Heart right ventricle (tissue), 16 donors: Measurements from ENCODE around the gene MEGF10. TPM values are rescaled to one million over a fixed set of nuclear protein-coding genes. Genes with fewer than 3 reads are reported as not detected.

Experiments
- ATAC-seq, 8 donors: fragments of 200-7000 bp; cut with Tn5 transposase; one replicate each; pipeline ENCODE4 v1.9.1; 2020; ENCODE audit warnings: mild to moderate bottlenecking in 8 of 8, moderate library complexity in 8 of 8, moderate number of reproducible peaks in 1 of 8
- DNase-seq, 2 donors: peaks; one replicate each; pipeline ENCODE4 v3.0.0-alpha.2; 2020
- H3K27ac ChIP-seq, 10 donors: fragments of 200-600 bp; sonication (generic) in 2 of 10; one replicate each; pipeline versions ENCODE4 v1.5.0 to v1.8.0; 2020 to 2022; ENCODE audit warnings: mild to moderate bottlenecking in 3 of 10
- H3K27me3 ChIP-seq, 7 donors: fragments of 200-600 bp; one replicate each; pipeline ENCODE4 v1.8.0; 2021 to 2022; ENCODE audit warnings: mild to moderate bottlenecking in 2 of 7
- H3K36me3 ChIP-seq, 9 donors: fragments of 200-600 bp; sonication (generic) in 1 of 9; one replicate each; pipeline versions ENCODE4 v1.5.0 to v1.8.0; 2020 to 2022; ENCODE audit warnings: mild to moderate bottlenecking in 2 of 9
- H3K4me1 ChIP-seq, 9 donors: fragments of 200-600 bp; sonication (generic) in 1 of 9; one replicate each; pipeline versions ENCODE4 v1.5.0 to v1.8.0; 2020 to 2022; ENCODE audit warnings: mild to moderate bottlenecking in 4 of 9
- H3K4me3 ChIP-seq, 10 donors: fragments of 200-600 bp; sonication (generic) in 2 of 10; one replicate each; pipeline versions ENCODE4 v1.5.0 to v1.8.0; 2020 to 2022; ENCODE audit warnings: mild to moderate bottlenecking in 7 of 10, moderate library complexity in 2 of 10
- H3K9me3 ChIP-seq, 11 donors: fragments of 200-600 bp in 10 of 11; sonication (generic) in 2 of 11; one replicate each; pipeline versions ENCODE4 v1.5.0 to v1.8.0; 2013 to 2022; ENCODE audit warnings: mild to moderate bottlenecking in 2 of 11, control low read depth in 1 of 11, moderate library complexity in 1 of 11
- WGBS, 2 donors: extraction: QIAGEN DNeasy Blood & Tissue Kit; methylation state at CpG; one replicate each; pipeline ENCODE4 v1.1.7; 2013; ENCODE audit warnings: inconsistent platforms in 1 of 2; 5-methylcytosine and 5-hydroxymethylcytosine counted together
- intact Hi-C, 10 donors: fragments of 100-400 bp; cut with DNase I; formaldehyde crosslinking; loops; one replicate each; pipeline versions ENCODE4 v1.11.1 to v1.14.2; 2022
- polyA plus RNA-seq, 2 donors: library from polyadenylated mRNA; stranded (reverse); fragments of 200-250 nt; gene quantifications; one replicate each; pipeline ENCODE4 v1.2.3, GENCODE V29; 2013
- total RNA-seq, 10 donors: library from RNA; stranded (reverse); fragmentation: NEBNext Ultra II Directional in 3 of 10; extraction: Animal tissue kit (Norgen Biotek cat#: 25700) in 3 of 10; gene quantifications; one replicate each; pipeline versions ENCODE4 v1.2.1 to v1.2.4, GENCODE V29; 2021 to 2023
- TF ChIP-seq, protein P1 (sequence below), 9 donors: fragments of 200-600 bp; sonication (generic) in 2 of 9; IDR thresholded peaks; one replicate each; pipeline versions ENCODE4 v1.5.0 to v1.8.0; 2021 to 2022; ENCODE audit warnings: antibody characterized with exemption in 9 of 9, mild to moderate bottlenecking in 5 of 9, moderate library complexity in 1 of 9
- donor health status: Arrhythmogenic right ventricular cardiomyopathy.
- donor health status: ischemic (EF 13 %, LVEDD 7.1; RV severe dilation, severe dysfunction).
- donor health status: healthy with polysubstance abuse.
- donor health status: DM: no; HTN: yes; CAD: no.
- donor health status: DM: no; HTN: no; CAD: no.
- donor health status: ischemic (EF 25% LVEDD 6.9; RV normal size, moderate dysfunction).
- donor health status: ischemic (EF 25% LVEDD 5.7; RV mildly dilated, moderate dysfunction).
- donor health status: healthy.
- donor health status: DM: yes; HTN: yes; CAD: no.
- donor health status: Ischemic cardiomyopathy.
- donor health status: ischemic (EF 35%, LVEDD 5.7; RV mildly dilated, moderate dysfunction).
- donor health status: nonischemic (EF 11% LVEDD 7.7; RV severe dilation, severe dysfunction).
- donor health status: DM: yes; HTN: yes; CAD: no.
- donor health status: PGD.
- donor health status: ischemic (EF 29% LVEDD 5.4; RV normal size, mild dysfunction).
- donor health status: nonischemic (EF 23%, LVEDD 6.1; RV moderate dilation, normal function).

The MEGF10 gene
- total and polyA plus RNA-seq, 12 donors = 0.02 to 1.0 (median 0.24) TPM; not detected in 1

DNA sequence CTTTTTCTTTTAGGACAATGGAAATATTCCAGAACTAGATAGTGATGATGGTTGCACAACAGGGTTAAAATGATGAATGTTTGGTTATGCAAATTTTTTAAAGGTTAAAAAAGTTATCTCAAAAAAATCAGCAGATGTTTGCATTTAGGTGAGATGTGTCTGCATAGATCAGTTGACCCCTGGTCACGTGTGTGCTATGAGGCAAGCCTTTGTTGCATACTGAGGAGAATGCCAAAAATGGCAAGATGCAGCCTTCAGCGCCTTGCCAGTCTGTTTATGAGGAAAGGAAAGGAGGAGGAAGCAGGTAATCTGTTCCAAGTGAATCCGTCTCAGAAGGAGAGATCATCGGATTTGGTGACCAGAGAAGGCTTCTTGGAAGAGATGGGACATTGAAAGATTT, 11.9 kb downstream of the MEGF10 start:
- TF ChIP-seq, protein P1, sequence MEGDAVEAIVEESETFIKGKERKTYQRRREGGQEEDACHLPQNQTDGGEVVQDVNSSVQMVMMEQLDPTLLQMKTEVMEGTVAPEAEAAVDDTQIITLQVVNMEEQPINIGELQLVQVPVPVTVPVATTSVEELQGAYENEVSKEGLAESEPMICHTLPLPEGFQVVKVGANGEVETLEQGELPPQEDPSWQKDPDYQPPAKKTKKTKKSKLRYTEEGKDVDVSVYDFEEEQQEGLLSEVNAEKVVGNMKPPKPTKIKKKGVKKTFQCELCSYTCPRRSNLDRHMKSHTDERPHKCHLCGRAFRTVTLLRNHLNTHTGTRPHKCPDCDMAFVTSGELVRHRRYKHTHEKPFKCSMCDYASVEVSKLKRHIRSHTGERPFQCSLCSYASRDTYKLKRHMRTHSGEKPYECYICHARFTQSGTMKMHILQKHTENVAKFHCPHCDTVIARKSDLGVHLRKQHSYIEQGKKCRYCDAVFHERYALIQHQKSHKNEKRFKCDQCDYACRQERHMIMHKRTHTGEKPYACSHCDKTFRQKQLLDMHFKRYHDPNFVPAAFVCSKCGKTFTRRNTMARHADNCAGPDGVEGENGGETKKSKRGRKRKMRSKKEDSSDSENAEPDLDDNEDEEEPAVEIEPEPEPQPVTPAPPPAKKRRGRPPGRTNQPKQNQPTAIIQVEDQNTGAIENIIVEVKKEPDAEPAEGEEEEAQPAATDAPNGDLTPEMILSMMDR (IDR thresholded peaks at IDR 0.05) = no peak

DNA sequence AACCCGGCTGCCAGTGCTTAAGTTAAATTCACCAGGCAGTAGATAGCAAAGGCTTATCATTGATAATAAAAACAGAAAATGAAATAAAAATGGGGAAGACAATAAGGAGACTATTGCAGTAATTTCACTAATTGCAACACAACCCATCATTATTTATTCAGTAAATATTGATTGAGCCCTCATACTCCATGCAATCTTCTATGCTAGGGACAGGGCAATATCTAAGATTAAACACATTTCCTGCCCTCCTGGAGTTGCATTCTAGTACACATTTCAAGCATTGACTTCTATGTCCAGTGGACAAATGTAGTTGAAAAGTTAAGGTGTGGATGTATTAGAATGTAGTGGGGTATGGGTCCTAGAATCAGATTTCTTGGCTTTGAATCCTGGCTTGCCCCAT, 12.8 kb downstream of the MEGF10 start:
- no peak overlapping the region for H3K27ac ChIP-seq
- no peaks in the 10 kb centered on the region for H3K36me3 ChIP-seq
- H3K4me3 ChIP-seq = no peak overlapping the region
- no peaks in the 10 kb centered on the region for H3K4me1 ChIP-seq
- H3K9me3 ChIP-seq = peaks cover 0 to 3% (median 0%) of the 10 kb centered on the region in 11 donors
- DNase-seq (no peak), ATAC-seq (no peak)
- WGBS, 2 donors = 74 to 76% methylated on average over 1 of the region's 1 CpG
- H3K27me3 ChIP-seq = peaks cover 0 to 12% (median 0%) of the 10 kb centered on the region in 7 donors
- TF ChIP-seq, protein P1 (IDR thresholded peaks at IDR 0.05) = no peak
- intact Hi-C loops = no loop called here

More for the DNA sequence above, 11.9 kb downstream of the MEGF10 start:
- Histone ChIP-seq H3K27ac (no peak overlapping the region), H3K9me3 (no peaks in the 10 kb centered on the region), H3K36me3 (no peaks in the 10 kb centered on the region), H3K4me3 (no peak overlapping the region), H3K4me1 (no peaks in the 10 kb centered on the region), H3K27me3 (peaks cover 0 to 14% (median 0%) of the 10 kb centered on the region in 7 donors)
- 80 to 87% methylated on average over 4 of the region's 4 CpGs for WGBS, 2 donors
- ATAC-seq = no peak
- DNase-seq = no peak
- intact Hi-C loops = no loop called here

DNA sequence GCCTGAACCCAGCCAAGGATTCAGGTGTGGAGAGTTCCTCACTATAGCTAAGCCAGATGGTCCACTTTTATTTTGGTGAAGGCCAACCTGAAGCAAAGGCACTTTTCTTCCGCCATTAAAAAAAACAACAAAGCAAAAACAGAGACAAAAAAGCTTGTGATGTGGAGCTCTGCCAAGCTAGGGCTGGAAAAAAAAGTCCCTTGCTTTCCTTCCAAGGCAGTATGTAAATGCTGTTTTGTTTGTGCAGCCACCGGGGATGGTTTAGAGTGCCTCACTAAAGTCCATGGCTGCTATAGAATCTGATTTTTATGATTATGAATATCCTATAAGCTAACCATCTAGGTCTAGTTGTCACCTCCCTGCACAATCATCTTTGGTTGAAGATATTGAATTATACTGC, 14.9 kb downstream of the MEGF10 start:
- TF ChIP-seq, protein P1 (IDR thresholded peaks at IDR 0.05) = no peak
- Histone ChIP-seq H3K4me1 (no peaks in the 10 kb centered on the region), H3K36me3 (no peaks in the 10 kb centered on the region), H3K4me3 (no peak overlapping the region), H3K9me3 (peaks cover 0 to 4% (median 0%) of the 10 kb centered on the region in 11 donors), H3K27ac (no peak overlapping the region), H3K27me3 (peaks cover 0 to 9% (median 0%) of the 10 kb centered on the region in 7 donors)
- intact Hi-C loops = no loop called here
- ATAC-seq (no peak), DNase-seq (no peak)
- 42 to 72% methylated on average over 2 of the region's 2 CpGs for WGBS, 2 donors

DNA sequence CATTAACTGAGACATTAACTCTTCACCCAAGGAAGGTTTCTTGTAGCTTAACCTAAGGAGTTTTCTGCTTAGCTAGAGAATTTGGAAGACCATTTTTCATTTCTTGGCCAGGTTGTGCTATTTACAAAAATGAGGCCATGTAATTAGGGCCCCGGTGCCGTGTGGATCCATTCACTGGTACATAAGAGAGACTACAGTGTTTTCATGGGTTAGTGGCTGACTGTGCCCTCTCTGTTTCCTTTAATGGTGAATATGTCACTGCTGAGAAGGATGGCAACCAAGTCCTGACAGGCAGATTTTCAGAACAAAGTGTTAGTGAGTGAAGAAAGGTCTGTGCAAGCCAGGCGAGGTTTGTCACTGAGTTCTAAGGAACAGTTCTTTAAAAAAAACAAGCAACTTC, 15.4 kb downstream of the MEGF10 start:
- ATAC-seq (no peak), DNase-seq (no peak)
- Histone ChIP-seq H3K9me3 (peaks cover 0 to 4% (median 0%) of the 10 kb centered on the region in 11 donors), H3K4me1 (no peaks in the 10 kb centered on the region), H3K27ac (no peak overlapping the region), H3K4me3 (no peak overlapping the region), H3K36me3 (no peaks in the 10 kb centered on the region), H3K27me3 (peaks cover 0 to 9% (median 0%) of the 10 kb centered on the region in 7 donors)
- intact Hi-C loops = no loop called here
- TF ChIP-seq, protein P1 (IDR thresholded peaks at IDR 0.05) = no peak
- 90 to 93% methylated on average over 3 of the region's 3 CpGs for WGBS, 2 donors
